GM19023 (cell line): Measurements from ENCODE around the gene INPP5A.
"Not testable (repeated sequence)": the region's sequence is repeated elsewhere in the genome, so short reads cannot be mapped to it uniquely, and the experiment has no call there.

Source experiments
- ATAC-seq: cut with Tn5 transposase; IDR thresholded peaks from one replicate; pipeline ENCODE4 v1.9.1; 2021; ENCODE audit warnings: mild to moderate bottlenecking, moderate library complexity; ENCODE audit not compliant: unreplicated experiment

INPP5A gene

DNA sequence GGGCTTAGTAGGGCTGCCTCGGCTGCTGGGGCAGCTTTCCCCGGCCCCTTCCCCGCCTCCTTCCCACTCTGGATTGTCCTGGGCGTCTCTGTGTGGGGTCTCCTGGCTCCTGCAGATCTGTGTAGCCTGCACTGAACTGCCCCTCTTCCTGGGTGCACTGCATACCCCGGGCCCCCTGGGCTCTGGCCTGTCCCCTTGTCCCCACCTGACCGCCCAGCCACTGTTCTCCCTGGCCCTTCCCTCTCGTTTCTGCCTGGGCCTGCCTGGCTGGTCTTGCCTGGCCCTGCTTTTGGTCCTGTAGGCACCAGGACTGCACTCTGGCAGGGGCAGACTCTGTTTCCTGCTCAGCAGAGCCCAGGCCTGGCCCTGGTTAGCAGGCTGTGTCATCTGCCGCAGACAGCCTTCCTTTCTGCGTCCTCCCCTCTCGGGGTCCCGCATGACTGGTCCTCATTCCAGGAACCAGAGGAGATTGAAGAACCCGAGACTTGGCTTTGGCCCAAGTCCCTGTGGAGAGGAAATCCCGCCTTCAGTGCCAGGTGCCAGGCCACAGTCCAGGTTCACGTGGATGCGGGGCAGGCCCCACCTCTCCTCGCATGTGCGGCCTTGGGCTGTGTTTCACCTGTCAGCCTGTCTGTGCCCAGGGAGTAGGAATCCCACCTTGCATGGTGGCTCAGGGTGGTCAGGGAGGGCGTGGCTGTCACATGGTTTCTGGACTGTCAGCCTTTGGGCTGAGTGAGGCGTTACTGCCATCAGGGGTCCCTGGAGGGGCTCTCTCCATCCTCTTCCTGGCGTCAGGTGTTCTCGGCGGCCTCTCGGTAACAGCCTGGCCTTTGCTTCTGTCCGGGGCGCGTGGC, 9.2 kb downstream of the INPP5A start:
- ATAC-seq = no peak

DNA sequence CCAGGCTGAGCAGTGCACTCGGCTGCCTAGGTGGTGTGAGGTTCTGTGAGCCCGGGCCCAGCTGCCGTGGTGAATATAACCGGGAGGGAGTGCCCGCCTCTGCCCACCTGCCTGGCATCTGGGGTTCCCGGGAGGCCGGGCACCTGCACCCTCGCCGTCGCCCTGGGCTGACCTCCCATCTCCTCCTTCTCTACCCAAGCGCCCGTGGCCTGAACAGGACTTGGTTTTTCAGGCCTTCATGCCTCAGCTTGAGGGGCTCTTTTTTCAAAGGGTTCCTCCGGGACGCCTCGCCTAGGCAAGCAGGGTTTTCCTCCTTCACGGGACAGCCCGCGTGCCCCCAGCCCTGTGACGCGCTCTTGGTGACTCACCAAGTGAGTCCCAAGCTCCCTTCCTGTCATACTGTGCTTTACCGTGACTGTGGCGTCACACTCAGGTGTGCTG, 9.9 kb downstream of the INPP5A start:
- no peak for ATAC-seq

DNA sequence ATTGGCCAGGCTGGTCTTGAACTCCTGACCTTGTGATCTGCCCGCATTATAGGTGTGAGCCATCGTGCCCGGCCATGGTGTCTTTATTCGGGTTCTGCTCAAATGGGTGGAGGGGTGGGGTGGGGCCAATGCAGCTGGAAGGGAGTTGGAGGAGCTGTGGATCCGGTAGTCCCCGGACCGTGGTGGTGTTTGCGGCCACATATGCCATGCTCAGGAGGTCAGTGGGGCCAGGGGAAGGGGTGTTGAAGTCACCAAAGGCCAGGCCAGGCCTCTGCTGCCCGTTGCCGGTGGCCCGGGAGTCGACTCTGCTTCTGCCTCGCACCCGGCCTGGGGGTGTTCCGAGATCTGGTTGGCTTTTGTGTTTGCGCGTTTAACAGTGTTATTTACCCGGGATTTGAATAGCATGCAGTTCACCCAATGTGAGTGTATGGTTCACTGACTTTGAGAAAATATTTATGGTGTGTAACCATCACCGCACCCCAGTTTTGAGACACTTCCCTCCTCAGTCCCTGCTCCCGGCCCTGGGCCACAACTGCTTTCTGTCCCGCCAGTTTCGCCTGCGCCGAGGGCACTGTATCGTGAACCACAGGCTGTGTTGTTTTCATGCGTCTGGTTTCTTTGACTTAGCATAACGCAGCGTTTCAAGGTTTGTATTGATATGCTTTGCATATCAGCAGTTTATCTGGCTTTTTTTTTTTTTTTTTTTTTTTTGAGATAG, 10.7 kb downstream of the INPP5A start:
- no peak for ATAC-seq

DNA sequence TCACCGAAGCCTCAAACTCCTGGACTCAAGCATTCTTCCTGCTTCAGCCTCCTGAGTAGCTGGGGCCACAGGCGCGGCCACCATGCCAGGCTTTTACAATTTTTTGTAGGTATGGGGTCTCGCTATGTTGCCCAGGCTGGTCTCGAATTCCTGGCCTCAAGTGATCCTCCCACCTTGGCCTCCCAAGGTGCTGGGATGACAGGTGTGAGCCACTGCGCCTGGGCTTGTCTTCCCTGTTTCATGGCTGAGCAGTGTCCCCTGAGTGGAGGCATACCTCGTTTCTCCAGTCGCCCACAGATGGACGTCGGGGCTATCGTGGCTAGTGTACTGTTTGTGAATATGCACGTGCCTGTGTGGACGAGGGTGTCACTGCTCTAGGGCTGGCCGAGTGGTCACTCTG, 11.3 kb downstream of the INPP5A start:
- no peak for ATAC-seq

DNA sequence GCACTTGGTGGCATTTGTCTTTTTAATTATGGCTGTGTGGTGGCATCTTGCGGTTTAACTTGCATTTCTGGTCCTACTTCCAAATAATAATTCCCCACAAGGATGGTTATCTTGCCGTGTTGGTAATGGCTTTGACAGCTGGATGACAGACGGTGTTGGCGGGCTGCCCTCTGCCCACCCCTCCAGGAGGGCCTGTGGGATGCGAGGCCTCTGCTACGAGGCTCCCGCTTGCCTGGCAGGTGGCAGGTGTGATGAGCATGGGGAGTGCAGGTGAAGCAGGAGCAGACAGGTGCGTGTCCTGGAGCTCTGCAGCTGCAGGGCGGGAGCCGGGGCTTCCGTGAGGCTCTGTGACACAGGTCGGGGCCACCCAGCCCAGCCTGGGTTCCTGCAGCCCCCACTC, 11.8 kb downstream of the INPP5A start:
- ATAC-seq = no peak

DNA sequence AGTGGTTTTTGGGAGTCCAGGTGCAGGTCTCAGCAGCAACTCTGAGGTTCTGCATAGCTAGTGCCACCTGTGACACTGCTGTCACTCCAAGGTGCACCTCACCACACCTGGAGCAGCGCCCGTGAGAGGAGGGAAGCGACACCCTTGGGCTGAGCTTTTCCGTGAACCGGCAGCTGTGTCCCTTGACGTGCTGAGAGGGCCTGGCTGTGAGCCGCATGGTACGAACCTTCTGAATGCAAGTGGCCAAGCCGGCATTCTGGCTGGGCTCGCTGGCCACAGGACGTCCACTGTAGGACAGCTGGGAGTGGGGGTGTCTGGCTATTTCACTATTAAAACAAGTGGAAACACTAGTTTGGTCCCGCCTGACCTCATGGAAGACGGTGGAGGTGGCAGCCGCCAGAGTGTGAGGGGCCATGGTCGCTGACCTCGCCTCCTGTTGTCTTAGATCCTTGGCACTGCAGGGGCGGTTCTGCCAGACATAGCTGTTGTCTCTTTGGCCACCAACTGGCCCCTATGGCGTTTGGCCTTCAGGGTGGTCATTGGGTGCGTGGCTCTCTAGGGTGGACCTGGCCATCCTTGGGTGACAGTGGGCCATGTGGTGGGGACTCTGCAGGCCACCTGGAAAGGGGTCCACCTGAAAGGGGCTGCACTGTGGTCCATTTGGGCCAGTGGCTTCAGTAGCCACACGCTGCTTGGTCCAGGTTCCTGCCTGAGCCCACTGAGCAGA, 12.9 kb downstream of the INPP5A start:
- no peak for ATAC-seq

DNA sequence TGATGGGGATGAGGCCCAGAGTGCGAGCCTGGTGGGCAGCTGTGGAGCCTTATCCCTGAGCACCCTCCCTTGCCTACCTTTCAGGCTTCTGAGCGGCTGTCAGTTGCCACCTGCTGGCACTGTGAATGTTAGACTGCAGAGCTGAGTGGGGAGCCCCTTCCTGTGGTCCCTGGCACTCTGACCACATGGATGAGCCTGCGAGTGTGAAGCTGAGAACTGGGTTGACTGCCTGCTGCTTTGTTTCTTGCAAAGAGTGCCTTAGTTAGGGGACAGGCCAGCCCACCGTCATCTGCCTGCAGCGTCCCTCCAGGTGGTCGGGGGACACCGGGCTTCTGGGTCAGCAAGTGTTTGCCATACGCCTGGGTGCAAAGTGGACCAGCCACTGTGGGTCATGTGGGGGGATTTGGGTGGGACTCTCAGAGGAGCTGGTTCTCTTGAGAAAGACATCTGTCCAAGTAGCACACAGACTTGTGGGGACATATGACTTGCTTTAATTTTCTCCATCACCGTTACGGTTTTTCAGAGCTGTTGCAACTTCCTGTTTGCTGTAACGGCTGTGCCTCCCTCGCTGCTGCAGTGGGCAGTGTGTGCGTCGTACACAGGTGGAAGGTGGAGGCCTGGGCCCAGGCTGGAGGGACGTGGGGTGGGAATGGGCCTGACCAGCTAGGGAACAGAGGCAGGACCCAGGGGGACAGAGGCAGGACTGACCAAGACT, 13.7 kb downstream of the INPP5A start:
- peak; percentile 60 for ATAC-seq

DNA sequence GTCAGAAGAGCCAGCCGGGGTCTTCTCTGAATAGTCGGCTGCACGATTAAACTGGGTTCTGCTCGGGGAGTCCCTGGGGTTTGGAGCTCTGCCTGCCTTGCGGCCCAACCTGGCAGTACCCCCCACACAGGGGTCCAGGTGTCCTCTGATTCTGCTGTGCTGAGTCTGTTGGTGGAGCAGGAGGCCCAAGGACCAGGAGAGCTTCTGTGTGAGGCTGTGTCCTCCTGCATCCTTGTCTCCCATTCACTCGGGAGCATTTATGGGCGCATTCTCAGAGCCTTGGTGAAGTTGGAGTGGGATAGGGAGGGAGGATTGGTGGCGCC, 14.2 kb downstream of the INPP5A start:
- peak; percentile 23 for ATAC-seq

DNA sequence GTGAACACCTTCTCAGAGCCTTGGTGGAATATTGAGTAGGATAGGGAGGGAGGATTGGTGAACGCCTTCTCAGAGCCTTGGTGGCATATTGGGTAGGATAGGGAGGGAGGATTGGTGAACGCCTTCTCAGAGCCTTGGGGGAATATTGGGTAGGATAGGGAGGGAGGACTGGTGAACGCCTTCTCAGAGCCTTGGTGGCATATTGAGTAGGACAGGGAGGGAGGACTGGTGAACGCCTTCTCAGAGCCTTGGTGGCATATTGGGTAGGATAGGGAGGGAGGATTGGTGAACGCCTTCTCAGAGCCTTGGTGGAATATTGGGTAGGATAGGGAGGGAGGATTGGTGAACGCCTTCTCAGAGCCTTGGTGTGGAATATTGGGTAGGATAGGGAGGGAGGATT, 15.0 kb downstream of the INPP5A start:
- not testable (repeated sequence) for ATAC-seq

DNA sequence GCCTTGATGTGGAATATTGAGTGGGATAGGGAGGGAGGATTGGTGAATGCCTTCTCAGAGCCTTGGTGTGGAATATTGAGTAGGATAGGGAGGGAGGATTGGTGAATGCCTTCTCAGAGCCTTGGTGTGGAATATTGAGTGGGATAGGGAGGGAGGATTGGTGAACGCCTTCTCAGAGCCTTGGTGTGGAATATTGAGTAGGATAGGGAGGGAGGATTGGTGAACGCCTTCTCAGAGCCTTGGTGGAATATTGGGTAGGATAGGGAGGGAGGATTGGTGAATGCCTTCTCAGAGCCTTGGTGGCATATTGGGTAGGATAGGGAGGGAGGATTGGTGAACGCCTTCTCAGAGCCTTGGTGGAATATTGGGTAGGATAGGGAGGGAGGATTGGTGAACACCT, 16.0 kb downstream of the INPP5A start:
- not testable (repeated sequence) for ATAC-seq

DNA sequence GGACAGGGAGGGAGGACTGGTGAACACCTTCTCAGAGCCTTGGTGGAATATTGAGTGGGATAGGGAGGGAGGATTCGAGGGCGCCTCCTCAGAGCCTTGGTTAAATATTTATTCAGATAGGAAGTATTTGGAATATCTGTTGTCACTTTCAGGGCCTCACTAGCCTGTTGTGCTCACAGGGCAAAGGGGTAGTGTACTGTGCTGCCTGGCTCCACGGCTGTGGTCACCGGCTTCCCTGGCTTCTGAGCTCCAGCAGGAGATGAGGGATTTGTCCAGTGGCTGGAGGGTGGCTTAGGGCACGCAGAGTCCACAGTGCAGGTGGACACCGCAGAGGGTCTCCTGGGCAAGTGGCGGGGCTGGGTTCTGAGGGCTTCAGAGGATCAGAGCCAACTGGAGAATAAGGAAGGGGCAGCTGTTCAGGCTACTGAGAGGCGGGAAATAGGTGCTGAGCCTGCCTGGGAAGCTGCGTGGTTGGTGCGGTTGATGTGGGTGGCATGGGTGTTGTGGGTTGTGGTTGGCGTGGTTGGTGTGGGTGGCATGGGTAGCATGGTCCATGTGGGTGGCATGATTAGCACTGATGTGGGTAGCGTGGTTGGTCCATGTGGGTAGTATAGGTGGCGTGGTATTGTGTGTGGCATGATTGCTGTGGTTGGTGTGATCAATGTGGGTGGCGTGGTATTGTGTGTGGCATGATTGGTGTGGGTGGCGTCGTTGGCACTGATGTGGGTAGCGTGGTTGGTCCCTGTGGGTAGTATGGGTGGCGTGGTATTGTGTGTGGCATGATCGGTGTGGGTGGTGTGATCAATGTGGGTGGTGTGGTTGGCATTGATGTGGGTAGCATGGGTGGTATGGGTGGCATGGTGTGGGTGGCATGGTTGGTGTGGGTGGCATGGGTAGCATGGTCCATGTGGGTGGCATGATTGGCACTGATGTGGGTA, 16.7 kb downstream of the INPP5A start:
- no peak for ATAC-seq

DNA sequence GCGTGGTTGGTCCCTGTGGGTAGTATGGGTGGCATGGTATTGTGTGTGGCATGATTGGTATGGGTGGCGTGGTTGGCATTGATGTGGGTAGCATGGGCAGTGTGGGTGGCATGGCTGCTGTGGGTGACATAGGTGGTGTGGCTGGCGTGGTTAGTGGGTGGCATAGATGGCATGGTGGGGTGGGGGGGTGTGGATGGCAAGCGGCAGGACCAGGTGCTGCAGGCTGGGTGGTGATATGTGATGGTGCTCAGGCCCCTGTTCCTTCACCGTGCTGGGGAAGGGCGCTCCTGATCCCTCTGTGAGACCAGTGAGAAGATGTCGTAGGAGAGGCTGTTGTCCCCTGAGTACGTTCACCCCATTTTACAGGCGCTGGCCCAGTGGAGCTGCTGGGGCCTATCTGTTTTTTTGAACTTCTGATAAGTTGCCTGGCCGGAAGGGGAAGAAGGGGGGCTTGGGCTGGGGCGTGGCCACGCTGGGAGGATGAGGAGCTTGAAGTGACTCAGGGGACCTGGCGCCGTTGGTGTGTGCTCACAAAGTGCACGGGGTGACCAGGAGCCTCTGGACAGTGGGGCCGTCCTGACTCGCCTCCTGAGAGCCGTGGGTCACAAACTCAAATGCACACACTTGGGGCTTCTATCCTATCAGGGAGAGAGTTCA, 17.5 kb downstream of the INPP5A start:
- no peak for ATAC-seq

DNA sequence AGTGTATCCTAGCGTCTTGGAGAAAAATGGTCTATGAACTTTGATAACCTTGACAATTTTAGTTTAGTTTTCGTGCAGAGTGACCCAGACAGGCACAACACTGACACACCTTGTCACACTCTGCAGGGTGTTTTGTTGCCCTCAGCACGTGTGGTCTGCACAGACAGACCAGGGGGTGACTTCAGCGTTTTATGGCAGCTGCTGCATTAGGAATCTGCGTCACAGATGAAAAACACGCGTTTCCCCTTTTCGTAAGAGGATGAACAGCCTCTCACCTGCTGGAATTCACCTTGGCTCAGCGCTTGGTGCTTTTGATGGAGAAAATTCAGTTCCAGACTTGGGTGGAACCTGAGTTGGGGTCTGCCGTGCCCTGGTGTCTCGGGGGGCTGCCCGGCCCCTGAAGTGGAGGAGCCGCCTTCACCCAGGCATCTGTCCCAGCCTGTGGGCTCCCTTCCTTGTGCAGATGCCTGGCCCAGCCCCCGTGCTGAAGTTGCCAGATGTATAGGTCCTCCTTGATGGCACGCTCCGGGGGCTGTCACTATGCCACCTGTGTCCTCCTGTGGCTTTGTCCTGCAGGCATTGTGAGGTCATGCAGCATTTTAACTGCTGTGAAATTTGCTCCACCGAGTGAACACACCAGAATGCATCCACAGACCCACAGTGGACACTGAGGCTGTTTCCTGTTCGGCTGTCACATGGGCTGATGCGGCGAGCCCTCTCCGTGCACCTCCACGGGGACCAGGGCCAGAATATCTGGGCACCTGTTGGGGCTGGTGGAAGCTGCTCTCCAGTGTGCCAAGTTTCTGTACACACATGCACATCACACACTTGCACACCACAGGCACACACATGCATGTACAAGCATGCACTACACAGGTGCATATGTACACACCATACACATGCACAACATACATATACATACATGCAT, 18.3 kb downstream of the INPP5A start:
- no peak for ATAC-seq

DNA sequence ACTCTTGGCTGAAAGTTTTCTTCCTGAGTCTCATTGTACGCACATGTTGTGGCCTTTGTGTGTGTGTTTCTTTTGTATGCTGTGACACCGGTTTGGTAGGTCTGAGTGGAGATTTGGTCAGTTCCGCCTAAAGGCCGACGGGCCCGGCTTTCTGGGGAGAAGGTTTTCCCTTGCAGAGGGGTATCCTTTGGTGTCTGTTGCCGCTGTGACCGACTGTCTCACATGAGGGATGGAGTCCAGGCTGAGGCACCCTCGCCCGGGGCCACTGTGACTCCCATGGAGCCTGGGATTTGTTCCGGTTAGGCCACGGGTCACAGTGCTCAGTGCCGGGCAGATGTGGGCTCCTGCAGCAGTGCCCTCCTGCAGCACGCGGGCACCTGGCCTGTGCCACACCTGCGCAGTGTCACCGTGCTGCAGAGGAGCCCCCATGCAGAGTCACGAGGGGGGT, 19.4 kb downstream of the INPP5A start:
- no peak for ATAC-seq

DNA sequence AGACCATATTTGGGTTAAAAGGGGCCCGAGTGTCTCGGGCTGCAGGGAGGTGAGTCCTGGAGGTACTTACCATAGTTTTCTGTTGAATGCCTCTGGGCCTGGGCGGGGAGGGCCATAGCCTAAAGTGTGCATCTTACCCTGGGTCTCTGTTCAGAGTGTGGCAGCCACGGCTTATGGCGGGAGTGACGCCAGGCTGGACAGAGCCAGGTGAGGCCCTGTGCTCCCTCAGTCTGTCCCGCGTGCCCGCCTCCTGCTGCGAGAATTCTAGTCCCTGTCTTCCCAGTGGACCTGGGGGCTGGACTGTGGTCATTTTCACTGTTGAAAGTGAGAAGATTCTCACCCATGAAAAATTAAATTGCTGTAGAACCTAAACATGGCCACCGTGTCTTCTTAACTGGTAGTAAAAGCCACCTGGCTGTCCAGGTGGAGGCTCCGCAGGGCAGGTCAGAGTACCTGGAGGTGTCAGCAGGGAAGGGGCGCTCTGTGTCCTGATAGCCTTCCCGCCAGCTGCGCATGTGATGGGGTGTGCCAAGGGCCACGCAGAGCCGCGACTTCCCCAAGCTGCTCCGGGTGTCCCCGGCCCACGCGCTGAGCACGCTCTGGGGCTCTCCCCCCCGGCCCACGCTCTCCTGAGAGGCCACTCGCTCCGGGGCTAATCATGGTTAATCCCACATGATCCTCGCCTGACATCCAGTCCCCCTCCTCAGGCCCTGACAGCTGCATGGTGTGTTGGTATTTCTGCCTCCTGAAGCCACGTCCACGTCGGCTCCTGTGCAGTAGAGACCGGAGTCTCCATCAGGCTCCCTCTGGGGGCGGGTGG, 20.3 kb downstream of the INPP5A start:
- ATAC-seq = no peak

DNA sequence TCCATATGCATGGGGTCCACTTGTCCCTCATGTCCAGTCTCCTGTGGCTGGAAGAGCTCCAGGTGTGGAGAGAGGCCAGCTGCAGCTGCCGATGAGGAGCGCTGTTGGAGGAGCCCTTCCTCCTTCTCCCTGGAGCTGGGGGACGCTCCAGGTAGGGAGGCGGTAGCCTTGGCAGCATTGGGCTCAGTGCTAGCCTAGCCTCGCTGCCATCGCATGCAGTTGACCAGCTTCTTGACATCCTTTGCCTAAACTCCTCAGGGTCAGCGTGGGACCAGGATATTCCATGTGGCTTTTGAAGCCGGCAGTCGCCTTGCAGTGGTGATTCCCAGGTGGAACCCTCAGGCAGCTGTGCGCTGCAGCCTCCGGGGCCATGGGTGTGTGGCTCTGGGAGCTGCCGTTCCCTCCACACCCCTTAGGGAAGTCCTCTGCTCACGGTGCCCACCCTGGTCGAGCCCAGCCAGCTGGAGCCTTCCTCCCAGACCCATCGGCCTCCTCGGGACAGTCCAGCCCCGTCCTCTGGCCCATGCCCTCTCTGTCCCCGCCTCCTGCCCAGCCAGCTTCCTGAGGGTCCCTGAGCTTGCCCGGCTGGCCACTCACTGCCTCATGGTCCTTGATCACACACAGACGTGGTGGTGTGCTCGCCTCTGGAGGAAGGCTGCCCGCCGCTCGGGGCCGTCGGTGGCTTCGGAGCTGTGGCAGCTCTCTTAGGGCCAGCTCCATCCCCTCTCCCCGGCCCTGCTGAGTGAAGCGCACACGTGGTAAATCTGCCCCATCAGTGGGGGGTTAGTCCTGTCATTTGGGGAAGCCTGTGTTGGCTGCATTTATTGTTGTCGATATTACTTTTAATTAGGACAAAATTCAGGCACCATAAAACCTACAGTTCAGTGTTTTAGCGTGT, 21.2 kb downstream of the INPP5A start:
- ATAC-seq = no peak
